Keratinocyte (primary cell): ENCODE measurements around the gene TMA7.

Source experiments
- EZH2 ChIP-seq: IDR thresholded peaks from one replicate; pipeline ENCODE4 v1.6.1; 2012; ENCODE audit warnings: inconsistent platforms, mild to moderate bottlenecking, low read length, moderate library complexity
- TF ChIP-seq, protein P1 (sequence below), 3 experiments: IDR thresholded peaks in 1 of 3; conservative IDR thresholded peaks in 1 of 3; optimal IDR thresholded peaks in 1 of 3; 2 replicates in 2 of 3; 3 replicates in 1 of 3; pipeline versions ENCODE3 to v1.5.1; 2011; ENCODE audit warnings: low read length in 3 of 3, mild to moderate bottlenecking in 3 of 3, moderate library complexity in 2 of 3, control low read depth in 1 of 3, inconsistent platforms in 1 of 3; ENCODE audit not compliant: insufficient read depth in 2 of 3; ENCODE audit errors: extremely low read depth in 1 of 3

DNA sequence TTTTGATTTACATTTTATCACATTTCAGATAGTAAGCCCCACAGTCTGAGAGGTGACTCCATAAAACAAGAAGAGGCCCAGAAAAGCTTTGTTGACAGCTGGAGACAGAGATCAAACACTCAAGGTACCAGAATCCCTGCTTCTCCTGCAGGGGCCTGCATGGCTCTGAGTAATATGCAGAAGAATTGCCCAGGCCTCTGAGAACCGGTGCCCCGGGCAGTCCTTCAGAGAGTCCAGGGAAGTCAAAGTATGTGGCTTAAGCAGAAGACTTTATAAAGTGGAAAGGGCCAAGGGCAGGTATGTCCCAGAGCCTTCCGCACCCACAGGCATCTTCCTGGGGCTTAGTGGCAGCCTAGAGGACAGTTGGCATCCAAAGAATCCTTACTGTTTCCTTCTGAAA lies 19.3 kb downstream of the TMA7 start:
- TF ChIP-seq, protein P1, sequence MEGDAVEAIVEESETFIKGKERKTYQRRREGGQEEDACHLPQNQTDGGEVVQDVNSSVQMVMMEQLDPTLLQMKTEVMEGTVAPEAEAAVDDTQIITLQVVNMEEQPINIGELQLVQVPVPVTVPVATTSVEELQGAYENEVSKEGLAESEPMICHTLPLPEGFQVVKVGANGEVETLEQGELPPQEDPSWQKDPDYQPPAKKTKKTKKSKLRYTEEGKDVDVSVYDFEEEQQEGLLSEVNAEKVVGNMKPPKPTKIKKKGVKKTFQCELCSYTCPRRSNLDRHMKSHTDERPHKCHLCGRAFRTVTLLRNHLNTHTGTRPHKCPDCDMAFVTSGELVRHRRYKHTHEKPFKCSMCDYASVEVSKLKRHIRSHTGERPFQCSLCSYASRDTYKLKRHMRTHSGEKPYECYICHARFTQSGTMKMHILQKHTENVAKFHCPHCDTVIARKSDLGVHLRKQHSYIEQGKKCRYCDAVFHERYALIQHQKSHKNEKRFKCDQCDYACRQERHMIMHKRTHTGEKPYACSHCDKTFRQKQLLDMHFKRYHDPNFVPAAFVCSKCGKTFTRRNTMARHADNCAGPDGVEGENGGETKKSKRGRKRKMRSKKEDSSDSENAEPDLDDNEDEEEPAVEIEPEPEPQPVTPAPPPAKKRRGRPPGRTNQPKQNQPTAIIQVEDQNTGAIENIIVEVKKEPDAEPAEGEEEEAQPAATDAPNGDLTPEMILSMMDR (optimal IDR thresholded peaks at IDR 0.05 in 1 of 3, IDR thresholded peaks at IDR 0.05 in 1 of 3, conservative IDR thresholded peaks at IDR 0.05 in 1 of 3; ENCODE audit: extremely low read depth in 1 of 3, insufficient read depth in 2 of 3, low read length in 3 of 3) = no peak
- TF ChIP-seq EZH2 = no peak
